GM12874 (cell line): ENCODE measurements around the gene PLPP4.

ENCODE experiments used
- CTCF ChIP-seq: IDR thresholded peaks from 2 replicates; pipeline ENCODE4 v1.5.1; 2011; ENCODE audit warnings: low read depth, mild to moderate bottlenecking, control low read depth, low read length, moderate library complexity; ENCODE audit not compliant: insufficient read depth

PLPP4 gene

DNA sequence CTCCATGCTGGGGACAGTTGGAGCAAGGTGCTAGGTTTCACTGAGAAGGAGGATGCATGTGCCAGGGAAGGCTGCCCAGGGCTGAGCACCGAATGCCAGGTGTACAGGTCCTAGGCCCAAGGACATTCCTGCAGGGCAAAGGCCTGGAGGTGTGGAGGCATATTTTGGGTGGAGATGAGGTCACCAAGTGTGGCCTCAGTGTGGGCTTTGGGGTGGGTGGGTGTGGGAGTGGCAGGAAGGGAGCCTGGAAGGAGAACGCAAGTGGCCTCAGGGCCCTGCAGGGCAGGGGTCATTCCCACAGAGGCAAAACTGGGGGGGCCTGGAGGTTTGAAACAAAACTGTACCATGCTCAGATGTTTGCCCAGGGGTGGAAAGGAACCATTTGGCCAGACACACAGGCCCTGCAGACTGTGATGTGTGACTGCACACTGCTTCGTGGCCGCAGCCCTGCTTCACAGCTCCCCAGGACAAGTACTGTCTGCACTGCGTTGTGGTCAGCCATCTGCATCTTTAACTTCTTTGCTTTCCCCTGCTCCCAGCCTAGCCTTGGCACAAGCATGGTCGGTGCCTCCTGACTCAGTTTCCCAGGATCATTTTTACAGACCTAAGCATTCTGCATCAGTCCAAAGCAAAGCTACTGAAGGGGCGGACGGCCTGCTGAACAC, 5.1 kb downstream of the PLPP4 start:
- TF ChIP-seq CTCF: no peak

- TF ChIP-seq CTCF: no peak
Observed at GRCh38 chr10:120465138-120465537, 8.1 kb downstream of the PLPP4 start.

DNA sequence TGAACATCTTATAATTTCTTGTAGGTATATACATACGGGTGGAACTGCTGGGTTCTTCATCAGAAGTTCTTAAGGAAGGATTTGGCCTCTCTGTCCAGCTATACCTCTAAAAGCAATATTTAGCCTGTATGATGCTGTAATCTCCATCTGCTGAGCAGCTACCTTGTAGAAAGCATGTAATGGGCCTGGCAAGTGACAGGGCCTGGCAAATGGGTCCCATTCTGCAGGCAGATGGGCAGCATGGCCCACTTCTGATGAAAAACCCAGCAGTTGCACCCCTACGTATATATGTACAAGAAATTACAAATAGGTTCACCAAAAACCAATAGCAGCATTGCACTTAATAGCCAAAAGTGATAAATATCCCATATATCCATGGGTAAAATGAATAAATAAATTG, 9.0 kb downstream of the PLPP4 start:
- no peak for TF ChIP-seq CTCF

GRCh38 chr10:120473593-120473992, 16.6 kb downstream of the PLPP4 start:
- no peak for TF ChIP-seq CTCF

DNA sequence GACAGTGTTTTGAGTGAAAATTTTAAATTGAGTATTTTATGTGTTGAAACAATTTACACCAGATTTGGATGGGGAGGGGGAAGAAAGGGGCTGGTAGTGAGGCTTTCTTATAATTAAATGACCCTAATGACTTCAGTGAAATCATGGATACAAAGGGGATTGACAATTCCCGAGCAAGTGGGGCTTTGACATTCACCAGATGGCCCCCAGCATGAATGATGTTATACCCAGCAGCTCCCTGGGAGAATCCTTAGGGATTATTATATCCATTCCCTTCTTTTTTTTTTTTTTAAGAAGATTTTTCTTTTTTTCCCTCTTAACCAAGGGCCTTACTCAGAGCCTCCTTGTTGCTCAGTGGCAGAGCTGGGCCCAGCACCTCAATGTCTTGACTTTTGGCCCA, 17.9 kb downstream of the PLPP4 start:
- TF ChIP-seq CTCF: no peak

GRCh38 chr10:120475844-120476791, 19.1 kb downstream of the PLPP4 start:
- no peak for TF ChIP-seq CTCF

- no peak for TF ChIP-seq CTCF
Observed at GRCh38 chr10:120477021-120477742, 20.2 kb downstream of the PLPP4 start.
